HG03060 (cell line): ENCODE data around the gene CPLX1.

Experiments used
- ATAC-seq: cut with Tn5 transposase; IDR thresholded peaks from one replicate; pipeline ENCODE4 v1.9.1; 2021; ENCODE audit warnings: low read depth, moderate number of reproducible peaks; ENCODE audit not compliant: unreplicated experiment

The CPLX1 gene

GRCh38 chr4:834368-835147 is 8.6 kb upstream of the CPLX1 start:
- no peak for ATAC-seq

GRCh38 chr4:833731-834367 is 7.9 kb upstream of the CPLX1 start:
- no peak for ATAC-seq

DNA sequence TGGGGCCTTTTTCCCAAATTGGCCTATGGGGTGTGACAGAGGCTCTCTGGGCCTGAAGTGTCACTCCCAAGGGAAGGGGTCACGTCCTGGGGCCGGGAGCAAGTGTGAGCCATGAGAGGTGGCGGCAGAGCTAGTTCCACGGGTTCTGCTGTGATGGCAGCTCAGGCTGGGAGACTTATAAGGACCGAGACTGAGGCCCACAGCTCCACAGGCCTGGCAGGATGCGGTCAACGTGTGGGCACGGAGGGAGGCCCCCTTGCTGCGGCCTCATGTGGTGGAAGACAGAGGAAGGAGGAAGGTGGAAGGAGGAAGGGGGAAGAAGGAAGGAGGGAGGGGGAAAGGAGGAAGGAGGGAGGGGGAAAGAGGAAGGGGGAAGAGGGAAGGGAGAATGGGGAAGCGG is 7.2 kb upstream of the CPLX1 start:
- ATAC-seq, result no peak

- no peak for ATAC-seq
Measured at GRCh38 chr4:832536-832935, 6.6 kb upstream of the CPLX1 start.

DNA sequence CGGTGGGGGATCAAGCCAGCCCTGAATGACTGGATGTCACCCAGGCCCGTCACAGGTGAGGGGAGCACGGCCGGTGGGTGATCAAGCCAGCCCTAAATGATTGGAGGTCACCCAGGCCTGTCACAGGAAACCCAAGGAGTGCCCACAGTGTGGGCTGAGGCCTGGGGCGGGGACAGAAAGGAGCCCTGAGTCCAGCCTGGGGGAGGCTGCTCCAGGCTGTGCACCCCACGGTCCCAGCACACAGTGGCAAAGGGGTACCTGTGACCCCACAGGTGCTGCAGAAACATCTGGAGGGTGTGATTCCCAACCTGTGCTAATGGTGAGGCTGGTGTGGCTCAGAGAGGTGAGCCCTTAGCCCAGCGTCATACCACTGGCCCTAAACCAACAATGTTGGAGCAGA is 6.2 kb upstream of the CPLX1 start:
- ATAC-seq, result no peak

GRCh38 chr4:831483-831805 is 5.5 kb upstream of the CPLX1 start:
- no peak for ATAC-seq

- no peak for ATAC-seq
Measured at GRCh38 chr4:830601-831482, 4.9 kb upstream of the CPLX1 start.

- ATAC-seq, result no peak
Measured at GRCh38 chr4:829761-830600, 4.1 kb upstream of the CPLX1 start.

DNA sequence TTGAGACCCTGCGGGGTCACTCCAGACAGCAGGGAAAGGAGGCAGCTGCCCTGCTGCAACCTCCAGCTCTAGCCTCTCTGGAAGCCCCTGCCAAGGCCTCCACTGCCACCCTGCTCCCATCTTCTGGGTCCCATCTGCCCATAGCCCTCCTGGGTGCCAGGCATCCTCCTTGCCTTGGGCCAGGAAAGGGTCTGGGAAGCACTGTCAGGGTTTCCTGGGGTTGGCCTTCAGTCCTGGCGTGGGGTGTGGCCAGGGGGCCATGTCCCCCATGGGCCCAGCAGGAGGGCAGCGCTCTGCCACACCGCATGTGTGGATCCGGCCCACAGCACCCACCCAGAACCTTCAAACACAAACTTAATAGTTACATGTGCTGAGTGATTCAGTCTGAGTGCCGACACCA is 3.4 kb upstream of the CPLX1 start:
- no peak for ATAC-seq

DNA sequence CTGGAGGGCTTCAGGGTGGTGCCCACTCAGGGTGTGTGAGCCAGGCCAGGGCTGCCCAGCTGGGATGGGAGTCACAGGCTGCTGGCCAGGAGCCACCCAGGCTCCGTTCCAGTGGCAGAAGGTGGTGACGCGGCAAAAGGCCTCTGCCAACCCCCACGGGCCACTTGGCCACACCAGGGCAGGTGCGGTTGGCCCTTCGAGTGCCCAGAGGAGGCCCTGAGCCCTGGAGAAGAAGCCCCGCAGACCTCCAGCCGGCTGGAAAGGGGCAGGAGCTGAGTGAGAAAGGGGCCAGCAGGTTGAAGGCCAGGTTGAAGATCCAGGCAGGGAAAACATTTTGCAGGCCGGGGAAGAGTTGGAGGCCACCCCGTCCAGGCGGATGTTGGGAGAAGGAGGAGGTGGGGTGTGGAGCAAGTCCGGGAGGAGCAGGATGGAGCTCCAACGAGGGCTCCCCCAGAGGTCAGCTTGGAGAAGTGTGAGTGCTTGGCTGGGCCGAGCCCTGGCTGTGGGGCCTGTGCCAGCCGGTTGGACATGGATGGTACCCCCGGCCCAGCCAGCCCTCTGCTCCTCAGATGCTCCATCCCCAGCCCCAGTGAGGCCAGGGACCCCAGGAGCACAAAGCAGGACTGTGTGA is 2.8 kb upstream of the CPLX1 start:
- ATAC-seq, result no peak

DNA sequence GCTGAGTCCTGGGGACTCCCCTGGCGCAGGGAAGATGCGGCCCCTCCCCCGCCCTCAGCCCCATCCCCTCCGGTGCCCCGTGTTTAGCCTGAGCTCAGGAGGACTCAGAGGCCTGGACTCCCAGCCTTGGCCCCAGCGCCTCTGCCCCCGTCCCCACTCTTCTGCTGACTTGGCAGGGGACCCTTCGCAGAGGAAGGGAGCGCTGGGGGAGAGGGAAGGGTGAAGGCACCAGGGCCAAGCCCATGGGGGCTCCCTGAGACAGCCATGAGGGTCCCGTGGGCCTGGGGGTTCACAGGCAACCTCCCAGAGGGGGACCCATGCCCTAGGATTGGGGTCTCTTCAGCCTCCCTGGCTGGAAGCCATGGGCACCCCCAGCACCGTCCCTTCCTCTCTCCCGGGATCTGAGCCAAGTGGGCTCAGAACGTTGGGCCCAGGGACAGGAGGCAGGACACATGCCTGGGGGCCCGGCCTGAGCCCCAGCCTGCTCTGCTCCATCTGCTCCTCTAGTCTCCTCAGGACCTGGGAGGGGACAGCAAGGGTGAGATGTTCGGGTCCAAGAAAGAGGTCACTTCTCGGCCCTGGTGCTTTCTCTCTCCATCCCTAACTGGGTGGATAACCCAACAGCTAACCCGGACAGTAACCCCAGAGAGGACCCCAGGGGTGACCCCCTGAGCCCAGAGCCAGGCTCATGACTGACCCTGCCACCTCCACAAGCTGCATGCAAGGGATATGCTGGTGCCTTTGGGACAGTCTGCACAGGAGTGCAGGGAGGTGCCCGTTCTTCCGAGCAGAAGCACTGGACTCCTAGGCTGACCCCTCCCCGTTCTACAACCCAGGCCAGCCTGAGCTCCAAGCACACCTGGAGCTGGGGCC is 1.5 kb upstream of the CPLX1 start:
- ATAC-seq, result no peak

DNA sequence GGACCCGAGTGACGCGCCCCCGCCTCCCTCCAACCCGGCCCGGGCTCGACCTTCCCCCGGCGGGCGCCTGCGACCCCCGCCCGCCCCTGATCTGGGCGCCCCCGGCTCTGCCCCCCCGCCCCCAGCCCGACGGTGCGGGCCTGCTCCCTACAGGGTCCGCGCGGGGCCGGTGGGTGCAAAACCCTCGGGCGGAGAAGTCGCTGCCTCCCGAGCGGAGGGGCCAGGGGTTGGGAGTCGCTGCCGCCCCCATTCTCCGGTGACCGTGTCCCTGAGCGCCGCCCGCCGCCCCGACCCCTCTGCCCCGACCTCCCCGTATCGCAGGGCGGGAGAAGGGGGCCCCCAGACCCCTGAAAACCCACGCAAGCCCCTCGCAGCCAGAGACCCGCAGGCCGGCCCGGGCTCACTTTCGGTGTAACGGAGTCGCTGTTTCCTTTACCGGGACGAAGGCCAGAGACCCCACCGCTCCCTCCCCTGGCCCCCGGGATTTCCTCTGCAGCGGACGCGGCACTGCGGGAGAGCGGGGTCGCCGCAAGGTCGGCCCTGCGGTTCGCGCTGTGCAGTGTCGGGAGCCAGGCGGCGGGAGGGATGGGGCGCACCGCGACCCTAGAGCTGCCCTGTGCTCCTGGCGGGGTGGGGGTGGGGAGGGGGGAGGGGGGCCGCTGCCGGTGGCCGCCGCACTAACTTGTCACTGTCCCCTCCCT is 729 bp upstream of the CPLX1 start:
- ATAC-seq, result no peak

GRCh38 chr4:825063-825970 is 612 bp downstream of the CPLX1 start:
- no peak for ATAC-seq

- no peak for ATAC-seq
Measured at GRCh38 chr4:824461-825062, 1.4 kb downstream of the CPLX1 start.

GRCh38 chr4:823761-824460 is 2.0 kb downstream of the CPLX1 start:
- no peak for ATAC-seq

GRCh38 chr4:823176-823760 is 2.7 kb downstream of the CPLX1 start:
- no peak for ATAC-seq
